HG03460 (cell line): ENCODE data around the gene PNPLA6.
"Not testable (repeated sequence)": the region's sequence is repeated elsewhere in the genome, so short reads cannot be mapped to it uniquely, and the experiment has no call there.

Experiments used
- ATAC-seq: cut with Tn5 transposase; IDR thresholded peaks from one replicate; pipeline ENCODE4 v1.9.1; 2021; ENCODE audit not compliant: unreplicated experiment

Gene PNPLA6

GRCh38 chr19:7550987-7551761, 15.7 kb downstream of the PNPLA6 start:
- no peak for ATAC-seq

- no peak for ATAC-seq
Measured at GRCh38 chr19:7552781-7553180, 17.3 kb downstream of the PNPLA6 start.

GRCh38 chr19:7554565-7554964, 19.0 kb downstream of the PNPLA6 start:
- ATAC-seq = no peak

- ATAC-seq = no peak
Measured at GRCh38 chr19:7554990-7555864, 19.7 kb downstream of the PNPLA6 start.

GRCh38 chr19:7556696-7557315, 21.3 kb downstream of the PNPLA6 start:
- ATAC-seq = no peak

- ATAC-seq = no peak
Measured at GRCh38 chr19:7558667-7559066, 23.1 kb downstream of the PNPLA6 start.

GRCh38 chr19:7559102-7559501, 23.6 kb downstream of the PNPLA6 start:
- ATAC-seq = no peak

GRCh38 chr19:7560255-7560654, 24.7 kb downstream of the PNPLA6 start:
- no peak for ATAC-seq

- no peak for ATAC-seq
Measured at GRCh38 chr19:7561325-7561724, 25.8 kb downstream of the PNPLA6 start.

GRCh38 chr19:7562646-7563393, 27.3 kb downstream of the PNPLA6 start:
- ATAC-seq = no peak

- no peak for ATAC-seq
Measured at GRCh38 chr19:7564866-7565265, 29.3 kb downstream of the PNPLA6 start.

- ATAC-seq = no peak
Measured at GRCh38 chr19:7565332-7565731, 29.8 kb downstream of the PNPLA6 start.

- ATAC-seq = no peak
Measured at GRCh38 chr19:7570761-7571160, 35.2 kb downstream of the PNPLA6 start.

- no peak for ATAC-seq
Measured at GRCh38 chr19:7575434-7576040, 40.0 kb downstream of the PNPLA6 start.

GRCh38 chr19:7577422-7577821, 41.9 kb downstream of the PNPLA6 start:
- not testable (repeated sequence) for ATAC-seq

- no peak for ATAC-seq
Measured at GRCh38 chr19:7578127-7578526, 42.6 kb downstream of the PNPLA6 start.

- ATAC-seq = no peak
Measured at GRCh38 chr19:7579182-7579581, 43.7 kb downstream of the PNPLA6 start.

GRCh38 chr19:7582446-7582845, 46.9 kb downstream of the PNPLA6 start:
- no peak for ATAC-seq

GRCh38 chr19:7589822-7590221, 54.3 kb downstream of the PNPLA6 start:
- ATAC-seq = no peak

- ATAC-seq = no peak
Measured at GRCh38 chr19:7590256-7590655, 54.7 kb downstream of the PNPLA6 start.
